Right atrium auricular region (tissue), 2 donors: ENCODE results near the gene NTN4. TPM values are rescaled to one million over a fixed set of nuclear protein-coding genes. Genes with fewer than 3 reads are reported as not detected.

Experiments used
- DNase-seq: peaks from one replicate; pipeline ENCODE4 v3.0.0-alpha.2; 2019; ENCODE audit warnings: low spot score
- H3K27ac ChIP-seq, 2 donors: fragments of 200-600 bp; sonication (generic); 1 replicate in 1 of 2; 2 replicates in 1 of 2; pipeline ENCODE4 v1.5.1; 2016 to 2019
- H3K27me3 ChIP-seq, 2 donors: fragments of 200-600 bp; sonication (generic); one replicate each; pipeline versions ENCODE4 v1.5.1 to v1.6.0; 2017 to 2019
- H3K36me3 ChIP-seq: fragments of 200-600 bp; sonication (generic); one replicate; pipeline ENCODE4 v1.5.1; 2016
- H3K4me1 ChIP-seq, 2 donors: fragments of 200-600 bp; sonication (generic); one replicate each; pipeline versions ENCODE4 v1.5.1 to v1.6.0; 2017 to 2019
- H3K4me3 ChIP-seq, 2 donors: fragments of 200-600 bp; sonication (generic); 1 replicate in 1 of 2; 2 replicates in 1 of 2; pipeline ENCODE4 v1.5.1; 2017 to 2019; ENCODE audit warnings: mild to moderate bottlenecking in 1 of 2, moderate library complexity in 1 of 2
- H3K9me3 ChIP-seq, 2 donors: fragments of 200-600 bp; sonication (generic); one replicate each; pipeline ENCODE4 v1.5.1; 2019
- CTCF ChIP-seq, 2 donors: fragments of 200-600 bp; sonication (generic); IDR thresholded peaks; one replicate each; pipeline ENCODE4 v1.5.1; 2019; ENCODE audit warnings: antibody characterized with exemption in 2 of 2
- total RNA-seq, 2 donors: library from RNA; depleted of rRNA; stranded (reverse); fragments of >200 nt; gene quantifications; one replicate each; pipeline ENCODE4 v1.1.0, GENCODE V29; 2016

NTN4 gene
- total RNA-seq, 2 donors from 2014 or later: 69.0 to 85.3 TPM

GRCh38 chr12:95643256-95643655 lies 147.3 kb downstream of the NTN4 start:
- H3K27me3 ChIP-seq: no peaks in the 10 kb centered on the region
- no peak overlapping the region for H3K27ac ChIP-seq
- no peak overlapping the region for H3K4me3 ChIP-seq
- no peaks in the 10 kb centered on the region for H3K9me3 ChIP-seq
- H3K4me1 ChIP-seq: peaks cover 0 to 18% of the 10 kb centered on the region in 2 donors
- DNase-seq: no peak
- no peak for TF ChIP-seq CTCF (IDR thresholded peaks at IDR 0.05)
- H3K36me3 ChIP-seq: no peaks in the 10 kb centered on the region

GRCh38 chr12:95642583-95642982 lies 148.0 kb downstream of the NTN4 start:
- DNase-seq: no peak
- Histone ChIP-seq H3K4me3 (no peak overlapping the region), H3K9me3 (no peaks in the 10 kb centered on the region), H3K36me3 (no peaks in the 10 kb centered on the region), H3K4me1 (peaks cover 0 to 18% of the 10 kb centered on the region in 2 donors), H3K27ac (no peak overlapping the region), H3K27me3 (no peaks in the 10 kb centered on the region)
- TF ChIP-seq CTCF (IDR thresholded peaks at IDR 0.05): no peak

GRCh38 chr12:95641299-95641952 lies 149.1 kb downstream of the NTN4 start:
- Histone ChIP-seq H3K27me3 (no peaks in the 10 kb centered on the region), H3K27ac (no peak overlapping the region), H3K36me3 (no peaks in the 10 kb centered on the region), H3K4me1 (peaks cover 0 to 7% of the 10 kb centered on the region in 2 donors), H3K9me3 (no peaks in the 10 kb centered on the region), H3K4me3 (no peak overlapping the region)
- DNase-seq: no peak
- TF ChIP-seq CTCF (IDR thresholded peaks at IDR 0.05): no peak

- no peak for DNase-seq
- Histone ChIP-seq H3K36me3 (no peaks in the 10 kb centered on the region), H3K27ac (no peak overlapping the region)
Measured at GRCh38 chr12:95640516-95640915, 150.0 kb downstream of the NTN4 start.

GRCh38 chr12:95637471-95638155 lies 153.0 kb downstream of the NTN4 start:
- peaks cover 0 to 25% of the 10 kb centered on the region in 2 donors for H3K4me1 ChIP-seq
- no peaks in the 10 kb centered on the region for H3K36me3 ChIP-seq
- no peak overlapping the region for H3K27ac ChIP-seq
- no peak for TF ChIP-seq CTCF (IDR thresholded peaks at IDR 0.05)
- H3K9me3 ChIP-seq: no peaks in the 10 kb centered on the region
- DNase-seq: no peak
- no peak overlapping the region for H3K4me3 ChIP-seq
- no peaks in the 10 kb centered on the region for H3K27me3 ChIP-seq

More at GRCh38 chr12:95640516-95640915, 150.0 kb downstream of the NTN4 start:
- H3K27me3 ChIP-seq: no peaks in the 10 kb centered on the region
- TF ChIP-seq CTCF (IDR thresholded peaks at IDR 0.05): no peak
- no peaks in the 10 kb centered on the region for H3K9me3 ChIP-seq
- H3K4me3 ChIP-seq: no peak overlapping the region
- H3K4me1 ChIP-seq: peaks cover 0 to 6% of the 10 kb centered on the region in 2 donors
